GM20000 (cell line): ENCODE measurements around the gene GPR61.

Source experiments
- DNase-seq: peaks from one replicate; pipeline ENCODE4 v3.0.0; 2012; ENCODE audit warnings: low spot score
- TF ChIP-seq, protein P1 (sequence below): IDR thresholded peaks from 2 replicates; pipeline ENCODE4 v1.5.1; 2012; ENCODE audit warnings: mild to moderate bottlenecking, control low read depth; ENCODE audit errors: extremely low read depth, missing control alignments

Gene GPR61

DNA sequence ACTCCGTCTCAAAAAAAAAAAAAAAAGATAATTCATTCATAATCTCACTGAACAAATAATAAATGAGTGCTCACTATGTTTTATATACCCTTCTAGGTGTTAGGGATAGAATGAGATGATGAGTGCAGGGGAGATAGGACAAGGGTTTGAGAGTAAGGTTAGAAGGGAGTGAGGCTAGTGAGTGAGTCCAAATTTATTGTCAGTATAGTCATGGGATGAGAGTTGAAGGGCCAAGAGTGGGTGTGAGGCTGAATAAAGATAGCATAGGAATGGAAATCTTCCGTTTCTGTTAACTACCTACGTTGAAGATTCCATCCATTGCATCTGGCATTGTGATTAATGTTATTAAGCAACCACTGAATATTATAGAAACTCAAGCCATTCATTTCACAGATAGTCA is 25.6 kb downstream of the GPR61 start:
- TF ChIP-seq, protein P1, sequence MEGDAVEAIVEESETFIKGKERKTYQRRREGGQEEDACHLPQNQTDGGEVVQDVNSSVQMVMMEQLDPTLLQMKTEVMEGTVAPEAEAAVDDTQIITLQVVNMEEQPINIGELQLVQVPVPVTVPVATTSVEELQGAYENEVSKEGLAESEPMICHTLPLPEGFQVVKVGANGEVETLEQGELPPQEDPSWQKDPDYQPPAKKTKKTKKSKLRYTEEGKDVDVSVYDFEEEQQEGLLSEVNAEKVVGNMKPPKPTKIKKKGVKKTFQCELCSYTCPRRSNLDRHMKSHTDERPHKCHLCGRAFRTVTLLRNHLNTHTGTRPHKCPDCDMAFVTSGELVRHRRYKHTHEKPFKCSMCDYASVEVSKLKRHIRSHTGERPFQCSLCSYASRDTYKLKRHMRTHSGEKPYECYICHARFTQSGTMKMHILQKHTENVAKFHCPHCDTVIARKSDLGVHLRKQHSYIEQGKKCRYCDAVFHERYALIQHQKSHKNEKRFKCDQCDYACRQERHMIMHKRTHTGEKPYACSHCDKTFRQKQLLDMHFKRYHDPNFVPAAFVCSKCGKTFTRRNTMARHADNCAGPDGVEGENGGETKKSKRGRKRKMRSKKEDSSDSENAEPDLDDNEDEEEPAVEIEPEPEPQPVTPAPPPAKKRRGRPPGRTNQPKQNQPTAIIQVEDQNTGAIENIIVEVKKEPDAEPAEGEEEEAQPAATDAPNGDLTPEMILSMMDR, result no peak
- DNase-seq, result no peak

- no peak for DNase-seq
- TF ChIP-seq, protein P1, result no peak
Measured at GRCh38 chr1:109566982-109567381, 27.3 kb downstream of the GPR61 start.

- TF ChIP-seq, protein P1, result no peak
- DNase-seq, result no peak
Measured at GRCh38 chr1:109567877-109568672, 28.4 kb downstream of the GPR61 start.

DNA sequence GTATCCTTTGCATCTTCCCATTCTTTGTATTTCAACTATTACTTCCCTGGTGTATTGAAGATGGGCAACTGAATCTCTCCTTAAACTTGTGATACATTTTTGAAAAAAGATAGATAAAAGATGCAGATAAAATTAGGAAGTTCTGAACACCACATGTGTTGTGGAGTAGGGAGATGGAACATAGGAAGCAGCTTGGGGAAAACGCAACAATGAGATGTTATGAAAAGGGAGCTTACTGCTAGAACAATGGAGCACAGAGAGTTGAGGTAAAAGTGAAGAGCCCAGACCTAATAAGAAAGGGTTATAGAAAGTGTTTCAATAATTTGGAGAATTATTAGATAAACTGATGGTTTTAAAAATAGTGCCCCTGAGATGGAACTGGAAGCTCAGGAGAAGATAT is 29.7 kb downstream of the GPR61 start:
- DNase-seq, result no peak
- TF ChIP-seq, protein P1, result no peak

DNA sequence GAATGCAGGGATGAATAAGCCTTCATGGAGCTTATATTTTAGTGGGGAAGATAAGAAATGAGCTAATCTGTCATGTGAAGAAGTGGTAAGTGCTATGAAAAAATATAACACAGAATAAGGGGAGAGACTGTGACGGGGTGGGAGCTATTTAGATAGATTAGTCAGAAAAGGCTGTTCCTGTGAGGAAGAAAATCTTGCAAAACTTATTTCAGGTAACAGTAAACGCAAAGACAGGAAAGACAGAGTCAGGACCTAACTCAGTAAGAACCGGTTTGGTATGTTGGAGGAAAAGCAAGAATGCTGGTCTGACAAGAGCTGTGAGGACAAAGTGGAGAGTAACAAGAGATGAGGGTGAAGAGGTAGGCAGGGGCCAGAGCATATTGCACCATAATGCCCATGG is 30.7 kb downstream of the GPR61 start:
- no peak for DNase-seq

DNA sequence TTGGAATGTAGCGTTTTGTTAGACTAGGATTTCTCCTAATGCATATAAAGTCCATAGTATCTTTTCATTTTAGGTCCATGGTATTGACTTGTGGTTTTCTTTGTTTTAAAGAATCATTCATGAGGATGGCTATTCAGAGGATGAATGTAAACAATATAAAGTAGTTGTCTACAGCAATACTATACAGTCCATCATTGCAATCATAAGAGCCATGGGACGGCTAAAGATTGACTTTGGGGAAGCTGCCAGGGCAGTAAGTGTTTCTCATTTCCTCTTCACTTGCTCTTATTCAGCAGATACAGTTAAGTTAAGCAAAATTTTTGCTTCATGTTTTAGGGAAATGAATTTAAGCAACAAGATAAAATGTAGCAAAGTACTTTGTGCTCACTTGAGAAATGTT is 34.1 kb downstream of the GPR61 start:
- TF ChIP-seq, protein P1, result no peak
- DNase-seq, result no peak

More for the DNA sequence above, 30.7 kb downstream of the GPR61 start:
- TF ChIP-seq, protein P1, result no peak

DNA sequence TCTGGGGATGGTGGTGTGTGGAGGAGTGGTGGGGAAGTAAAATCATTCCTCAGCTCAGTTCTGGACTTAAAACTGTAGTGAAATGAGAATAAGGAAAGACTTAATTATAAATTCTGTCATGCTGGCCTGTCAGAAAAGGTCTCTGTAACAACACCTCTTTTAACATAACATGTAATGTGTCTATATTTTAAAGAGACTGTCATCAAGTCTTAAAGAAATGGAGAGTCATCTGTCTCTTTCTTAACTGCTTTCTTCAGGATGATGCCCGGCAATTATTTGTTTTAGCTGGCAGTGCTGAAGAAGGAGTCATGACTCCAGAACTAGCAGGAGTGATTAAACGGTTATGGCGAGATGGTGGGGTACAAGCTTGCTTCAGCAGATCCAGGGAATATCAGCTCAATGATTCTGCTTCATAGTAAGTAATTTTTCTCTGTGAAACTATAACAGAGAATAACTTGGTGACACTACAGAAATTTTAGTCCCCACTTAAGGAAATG is 39.3 kb downstream of the GPR61 start:
- no peak for DNase-seq
- TF ChIP-seq, protein P1, result no peak
